GM18858 (cell line): ENCODE measurements around the gene KRT78.

Experiments used
- ATAC-seq: cut with Tn5 transposase; IDR thresholded peaks from one replicate; pipeline ENCODE4 v1.9.1; 2021; ENCODE audit not compliant: unreplicated experiment

The KRT78 gene

GRCh38 chr12:52838609-52839435 lies 10.0 kb downstream of the KRT78 start:
- ATAC-seq, result no peak

- no peak for ATAC-seq
Measured at GRCh38 chr12:52837781-52838608, 10.8 kb downstream of the KRT78 start.

GRCh38 chr12:52837413-52837741 lies 11.4 kb downstream of the KRT78 start:
- ATAC-seq, result no peak

GRCh38 chr12:52836491-52837412 lies 12.0 kb downstream of the KRT78 start:
- ATAC-seq, result no peak

GRCh38 chr12:52836042-52836466 lies 12.7 kb downstream of the KRT78 start:
- ATAC-seq, result no peak

GRCh38 chr12:52835271-52836041 lies 13.3 kb downstream of the KRT78 start:
- no peak for ATAC-seq

GRCh38 chr12:52834727-52835001 lies 14.1 kb downstream of the KRT78 start:
- ATAC-seq, result no peak

GRCh38 chr12:52833922-52834726 lies 14.7 kb downstream of the KRT78 start, which contains the start of gene KRT79:
TSS of gene KRT79 (minus strand) at chr12:52834311. CDS start at chr12:52834260, 51 bp downstream.
- ATAC-seq, result no peak

- ATAC-seq, result no peak
Measured at GRCh38 chr12:52832985-52833905, 15.5 kb downstream of the KRT78 start.

GRCh38 chr12:52832451-52832850 lies 16.3 kb downstream of the KRT78 start:
- ATAC-seq, result no peak

- ATAC-seq, result no peak
Measured at GRCh38 chr12:52831251-52831650, 17.5 kb downstream of the KRT78 start.

GRCh38 chr12:52829986-52830770 lies 18.6 kb downstream of the KRT78 start:
- no peak for ATAC-seq

GRCh38 chr12:52828591-52829021 lies 20.2 kb downstream of the KRT78 start:
- no peak for ATAC-seq

GRCh38 chr12:52828156-52828555 lies 20.6 kb downstream of the KRT78 start:
- ATAC-seq, result no peak

- ATAC-seq, result no peak
Measured at GRCh38 chr12:52827499-52828090, 21.2 kb downstream of the KRT78 start.

GRCh38 chr12:52826611-52827498 lies 21.9 kb downstream of the KRT78 start:
- no peak for ATAC-seq
